Mucosa of descending colon (tissue), 3 donors: ENCODE results near the gene NTRK1. TPM values are rescaled to one million over a fixed set of nuclear protein-coding genes. Genes with fewer than 3 reads are reported as not detected.

Experiments
- ATAC-seq: fragments of 200-7000 bp; cut with Tn5 transposase; one replicate; pipeline ENCODE4 v1.9.1; 2020; ENCODE audit warnings: mild to moderate bottlenecking, moderate library complexity
- DNase-seq, 3 donors: peaks; one replicate each; pipeline ENCODE4 v3.0.0-alpha.2; 2020
- H3K36me3 ChIP-seq: fragments of 200-600 bp; one replicate; pipeline ENCODE4 v1.8.0; 2021; ENCODE audit warnings: low read depth, mild to moderate bottlenecking
- H3K4me1 ChIP-seq: fragments of 200-600 bp; one replicate; pipeline ENCODE4 v1.8.0; 2021; ENCODE audit warnings: low read depth, mild to moderate bottlenecking
- H3K4me3 ChIP-seq: fragments of 200-600 bp; one replicate; pipeline ENCODE4 v1.8.0; 2021; ENCODE audit warnings: mild to moderate bottlenecking
- H3K9me3 ChIP-seq: fragments of 200-600 bp; one replicate; pipeline ENCODE4 v1.8.0; 2021; ENCODE audit warnings: mild to moderate bottlenecking
- CTCF ChIP-seq: fragments of 200-600 bp; IDR thresholded peaks from one replicate; pipeline ENCODE4 v1.8.0; 2022; ENCODE audit warnings: antibody characterized with exemption, mild to moderate bottlenecking
- intact Hi-C, 2 donors: fragments of 100-400 bp; cut with DNase I in 1 of 2; cut with micrococcal nuclease in 1 of 2; formaldehyde crosslinking; loops; one replicate each; pipeline versions ENCODE4 v1.11.0 to v1.11.1; 2022; cut with DNase I, micrococcal nuclease
- total RNA-seq, 3 donors: library from RNA; stranded (reverse); fragmentation: NEBNext Ultra II Directional in 2 of 3; extraction: Animal tissue kit (Norgen Biotek cat#: 25700) in 2 of 3; gene quantifications; one replicate each; pipeline versions ENCODE4 v1.2.1 to v1.2.4, GENCODE V29; 2021 to 2023
- donor health status: DM: no; HTN: no; CAD: no; lungs with moderate emphysema.
- donor health status: DM: no; HTN: no; CAD: no.
- donor health status: DM: no; HTN: yes; CAD: no.

Gene NTRK1
- total RNA-seq, 3 donors from 2014 or later, result 0.67 to 1.3 (median 0.79) TPM

DNA sequence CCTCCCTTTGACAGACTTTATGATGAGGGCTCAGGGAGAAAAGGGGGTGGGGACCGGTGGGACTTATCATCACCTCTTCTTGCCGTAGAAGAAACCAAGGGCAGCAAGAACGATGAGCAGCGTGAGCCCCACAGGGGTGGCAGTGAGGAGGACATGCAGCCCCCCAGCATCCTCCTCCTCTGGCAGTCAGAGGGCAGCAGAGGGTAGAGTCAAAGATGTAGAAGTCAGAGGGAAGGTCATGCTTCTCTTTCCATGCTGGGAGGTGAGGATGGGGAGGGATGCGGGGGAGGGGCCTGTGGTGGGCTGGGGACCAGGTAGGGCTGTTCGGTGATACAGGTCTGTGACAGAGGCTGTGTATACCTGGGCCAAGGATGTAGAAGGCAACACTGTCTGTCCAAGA, 16.6 kb upstream of the NTRK1 start:
- no peaks in the 10 kb centered on the region for H3K36me3 ChIP-seq
- intact Hi-C loops, result no loop called here
- no peak overlapping the region for H3K4me3 ChIP-seq
- no peak for ATAC-seq
- H3K9me3 ChIP-seq, result no peaks in the 10 kb centered on the region
- TF ChIP-seq CTCF, result no peak
- no peak for DNase-seq
- H3K4me1 ChIP-seq, result no peaks in the 10 kb centered on the region

DNA sequence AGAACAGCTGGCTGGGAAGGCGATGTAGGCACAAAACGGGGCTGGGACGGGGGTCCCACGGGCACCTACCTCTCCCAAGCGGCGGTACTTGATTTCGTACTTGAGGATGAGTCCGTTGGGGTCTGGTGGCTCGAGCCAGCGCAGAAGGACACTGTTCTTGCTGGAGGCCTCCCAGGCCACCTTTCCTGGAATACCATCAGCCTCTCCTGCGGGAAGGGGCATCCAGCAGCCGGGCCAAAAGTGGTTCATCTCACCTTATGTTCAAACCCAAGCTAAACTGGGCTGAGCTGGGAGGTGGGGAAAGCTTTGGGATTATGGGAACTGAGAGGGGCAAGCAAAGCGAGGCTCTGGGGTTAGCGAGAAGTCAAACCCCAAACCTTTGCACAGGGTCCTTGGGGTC, 16.0 kb upstream of the NTRK1 start:
- Histone ChIP-seq H3K4me1 (no peaks in the 10 kb centered on the region), H3K4me3 (no peak overlapping the region), H3K9me3 (no peaks in the 10 kb centered on the region), H3K36me3 (no peaks in the 10 kb centered on the region)
- no peak for ATAC-seq
- intact Hi-C loops, result no loop called here
- no peak for DNase-seq
- no peak for TF ChIP-seq CTCF

- Histone ChIP-seq H3K4me1 (no peaks in the 10 kb centered on the region), H3K4me3 (no peak overlapping the region), H3K9me3 (no peaks in the 10 kb centered on the region), H3K36me3 (no peaks in the 10 kb centered on the region)
- ATAC-seq, result no peak
- no peak for TF ChIP-seq CTCF
- no peak for DNase-seq
- intact Hi-C loops, result no loop called here
Observed at GRCh38 chr1:156845055-156845952, 15.4 kb upstream of the NTRK1 start.

GRCh38 chr1:156845953-156846545, 14.6 kb upstream of the NTRK1 start:
- H3K9me3 ChIP-seq, result no peaks in the 10 kb centered on the region
- no peak for ATAC-seq

DNA sequence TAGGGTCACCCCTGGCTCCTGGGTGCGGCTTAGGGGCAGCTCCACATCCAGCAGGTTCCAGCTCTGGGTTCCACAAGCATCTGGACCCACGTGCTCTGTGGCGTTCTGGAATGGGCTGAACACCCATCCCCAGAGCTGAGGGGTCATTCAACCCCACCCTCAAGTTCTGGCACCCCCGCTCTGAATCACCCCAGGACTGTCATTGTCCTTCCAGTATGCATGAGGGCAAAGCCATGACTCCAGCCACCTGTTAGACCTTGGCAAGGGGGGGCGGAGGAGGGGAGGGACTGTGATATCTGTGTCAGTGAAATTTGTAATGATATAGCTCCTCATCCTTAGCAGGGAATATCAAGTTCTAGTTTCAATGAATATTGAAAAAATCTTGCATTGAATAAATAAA, 14.0 kb upstream of the NTRK1 start:
- no peak overlapping the region for H3K4me3 ChIP-seq
- intact Hi-C loops, result no loop called here
- no peak for TF ChIP-seq CTCF
- ATAC-seq (no peak), DNase-seq (no peak)
- H3K4me1 ChIP-seq, result no peaks in the 10 kb centered on the region
- no peaks in the 10 kb centered on the region for H3K36me3 ChIP-seq
- no peaks in the 10 kb centered on the region for H3K9me3 ChIP-seq

More at GRCh38 chr1:156845953-156846545, 14.6 kb upstream of the NTRK1 start:
- DNase-seq, result no peak
- Histone ChIP-seq H3K36me3 (no peaks in the 10 kb centered on the region), H3K4me3 (no peak overlapping the region), H3K4me1 (no peaks in the 10 kb centered on the region)
- intact Hi-C loops, result no loop called here
- TF ChIP-seq CTCF, result no peak
